Measurements from ENCODE around the gene MED16.

MED16 gene

GRCh38 chr19:875265-875879 lies 17.6 kb downstream of the MED16 start:
- DNase-seq (ENCODE audit: low read depth, low spot score), result no peak
- in situ Hi-C loops (cut with HindIII; ENCODE audit: low sequenced_read_pairs), result no loop called here
- TF ChIP-seq CTCF (IDR thresholded peaks at IDR 0.05; ENCODE audit: low read depth, low read length), result no peak
- H3K4me3 ChIP-seq (ENCODE audit: low read depth, low read length), result no peak overlapping the region

- in situ Hi-C loops (cut with HindIII; ENCODE audit: low sequenced_read_pairs), result no loop called here
- DNase-seq (ENCODE audit: low read depth, low spot score), result no peak
- H3K4me3 ChIP-seq (ENCODE audit: low read depth, low read length), result no peak overlapping the region
- TF ChIP-seq CTCF (IDR thresholded peaks at IDR 0.05; ENCODE audit: low read depth, low read length), result no peak
These were observed 19.4 kb downstream of the MED16 start for GRCh38 chr19:873561-874041.

GRCh38 chr19:873084-873483 lies 19.9 kb downstream of the MED16 start:
- no peak for TF ChIP-seq CTCF (IDR thresholded peaks at IDR 0.05; ENCODE audit: low read depth, low read length)
- DNase-seq (ENCODE audit: low read depth, low spot score), result no peak
- in situ Hi-C loops (cut with HindIII; ENCODE audit: low sequenced_read_pairs), result no loop called here
- no peak overlapping the region for H3K4me3 ChIP-seq (ENCODE audit: low read depth, low read length)

- no peak overlapping the region for H3K4me3 ChIP-seq (ENCODE audit: low read depth, low read length)
- in situ Hi-C loops (cut with HindIII; ENCODE audit: low sequenced_read_pairs), result no loop called here
- peak; percentile 34 for DNase-seq (ENCODE audit: low read depth, low spot score)
- no peak for TF ChIP-seq CTCF (IDR thresholded peaks at IDR 0.05; ENCODE audit: low read depth, low read length)
These were observed 20.6 kb downstream of the MED16 start for GRCh38 chr19:872266-872951.

GRCh38 chr19:871446-872265 lies 21.3 kb downstream of the MED16 start:
- DNase-seq (ENCODE audit: low read depth, low spot score), result no peak
- in situ Hi-C loops (cut with HindIII; ENCODE audit: low sequenced_read_pairs), result no loop called here
- no peak overlapping the region for H3K4me3 ChIP-seq (ENCODE audit: low read depth, low read length)
- TF ChIP-seq CTCF (IDR thresholded peaks at IDR 0.05; ENCODE audit: low read depth, low read length), result no peak

- peak; percentile 45 for DNase-seq (ENCODE audit: low read depth, low spot score)
- in situ Hi-C loops (cut with HindIII; ENCODE audit: low sequenced_read_pairs), result no loop called here
- H3K4me3 ChIP-seq (ENCODE audit: low read depth, low read length), result no peak overlapping the region
- no peak for TF ChIP-seq CTCF (IDR thresholded peaks at IDR 0.05; ENCODE audit: low read depth, low read length)
These were observed 22.0 kb downstream of the MED16 start for GRCh38 chr19:870963-871401.
